HCT116 (cell line): Measurements from ENCODE around the gene CTNNA2.

Source experiments
- ATF3 ChIP-seq: IDR thresholded peaks from 2 replicates; pipeline ENCODE4 v1.6.1; 2012
- CBX3 ChIP-seq: IDR thresholded peaks from 2 replicates; pipeline ENCODE4 v1.6.1; 2012; ENCODE audit warnings: low read depth
- EZH2 ChIP-seq: fragments of 200-600 bp; sonication (generic); IDR thresholded peaks from 2 replicates; pipeline ENCODE4 v1.6.1; 2017; ENCODE audit warnings: antibody characterized with exemption, mixed run types
- EZH2phosphoT487 ChIP-seq: fragments of 200-600 bp; IDR thresholded peaks from 2 replicates; pipeline ENCODE4 v1.6.1; 2018; ENCODE audit warnings: antibody characterized with exemption, borderline replicate concordance
- POLR2A ChIP-seq: IDR thresholded peaks from 2 replicates; pipeline ENCODE4 v1.7.0; 2011; ENCODE audit warnings: borderline replicate concordance; ENCODE audit not compliant: insufficient read depth, insufficient read length; ENCODE audit errors: extremely low read depth
- POLR2AphosphoS5 ChIP-seq: IDR thresholded peaks from 2 replicates; pipeline ENCODE4 v1.6.1; 2011; ENCODE audit warnings: mild to moderate bottlenecking, low read depth, low read length, moderate library complexity
- SP1 ChIP-seq: IDR thresholded peaks from 2 replicates; pipeline ENCODE4 v1.6.1; 2012; ENCODE audit warnings: low read depth
- ZBTB33 ChIP-seq: IDR thresholded peaks from 2 replicates; pipeline ENCODE4 v1.6.1; 2011; ENCODE audit warnings: mild to moderate bottlenecking, low read length, moderate library complexity; ENCODE audit not compliant: insufficient replicate concordance; ENCODE audit errors: extremely low read depth
- ZNF274 ChIP-seq: fragments of 200-500 bp; sonication (Bioruptor generic); IDR thresholded peaks from 2 replicates; pipeline ENCODE4 v1.6.1; 2014; ENCODE audit warnings: mild to moderate bottlenecking, low read depth, low read length, inconsistent platforms
- TF ChIP-seq, protein P1 (sequence below), 3 experiments: fragments of 200-600 bp in 1 of 3; sonication (generic) in 1 of 3; IDR thresholded peaks in 2 of 3; conservative IDR thresholded peaks in 1 of 3; 2 replicates each; pipeline ENCODE4 v1.5.1; 2012 to 2017; ENCODE audit warnings: low read depth in 2 of 3, low read length in 2 of 3, antibody characterized with exemption in 1 of 3, borderline replicate concordance in 1 of 3, control low read depth in 1 of 3, mild to moderate bottlenecking in 1 of 3, mixed read lengths in 1 of 3, mixed run types in 1 of 3, moderate library complexity in 1 of 3; ENCODE audit not compliant: insufficient read depth in 1 of 3
- TF ChIP-seq, protein P2 (sequence below): IDR thresholded peaks from 2 replicates; pipeline ENCODE4 v1.6.1; 2012; ENCODE audit warnings: low read depth

- TF ChIP-seq, protein P1, sequence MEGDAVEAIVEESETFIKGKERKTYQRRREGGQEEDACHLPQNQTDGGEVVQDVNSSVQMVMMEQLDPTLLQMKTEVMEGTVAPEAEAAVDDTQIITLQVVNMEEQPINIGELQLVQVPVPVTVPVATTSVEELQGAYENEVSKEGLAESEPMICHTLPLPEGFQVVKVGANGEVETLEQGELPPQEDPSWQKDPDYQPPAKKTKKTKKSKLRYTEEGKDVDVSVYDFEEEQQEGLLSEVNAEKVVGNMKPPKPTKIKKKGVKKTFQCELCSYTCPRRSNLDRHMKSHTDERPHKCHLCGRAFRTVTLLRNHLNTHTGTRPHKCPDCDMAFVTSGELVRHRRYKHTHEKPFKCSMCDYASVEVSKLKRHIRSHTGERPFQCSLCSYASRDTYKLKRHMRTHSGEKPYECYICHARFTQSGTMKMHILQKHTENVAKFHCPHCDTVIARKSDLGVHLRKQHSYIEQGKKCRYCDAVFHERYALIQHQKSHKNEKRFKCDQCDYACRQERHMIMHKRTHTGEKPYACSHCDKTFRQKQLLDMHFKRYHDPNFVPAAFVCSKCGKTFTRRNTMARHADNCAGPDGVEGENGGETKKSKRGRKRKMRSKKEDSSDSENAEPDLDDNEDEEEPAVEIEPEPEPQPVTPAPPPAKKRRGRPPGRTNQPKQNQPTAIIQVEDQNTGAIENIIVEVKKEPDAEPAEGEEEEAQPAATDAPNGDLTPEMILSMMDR (IDR thresholded peaks at IDR 0.05 in 2 of 3, conservative IDR thresholded peaks at IDR 0.05 in 1 of 3; ENCODE audit: borderline replicate concordance in 1 of 3, insufficient read depth in 1 of 3, low read depth in 2 of 3, low read length in 2 of 3) = no peak
- TF ChIP-seq, protein P2, sequence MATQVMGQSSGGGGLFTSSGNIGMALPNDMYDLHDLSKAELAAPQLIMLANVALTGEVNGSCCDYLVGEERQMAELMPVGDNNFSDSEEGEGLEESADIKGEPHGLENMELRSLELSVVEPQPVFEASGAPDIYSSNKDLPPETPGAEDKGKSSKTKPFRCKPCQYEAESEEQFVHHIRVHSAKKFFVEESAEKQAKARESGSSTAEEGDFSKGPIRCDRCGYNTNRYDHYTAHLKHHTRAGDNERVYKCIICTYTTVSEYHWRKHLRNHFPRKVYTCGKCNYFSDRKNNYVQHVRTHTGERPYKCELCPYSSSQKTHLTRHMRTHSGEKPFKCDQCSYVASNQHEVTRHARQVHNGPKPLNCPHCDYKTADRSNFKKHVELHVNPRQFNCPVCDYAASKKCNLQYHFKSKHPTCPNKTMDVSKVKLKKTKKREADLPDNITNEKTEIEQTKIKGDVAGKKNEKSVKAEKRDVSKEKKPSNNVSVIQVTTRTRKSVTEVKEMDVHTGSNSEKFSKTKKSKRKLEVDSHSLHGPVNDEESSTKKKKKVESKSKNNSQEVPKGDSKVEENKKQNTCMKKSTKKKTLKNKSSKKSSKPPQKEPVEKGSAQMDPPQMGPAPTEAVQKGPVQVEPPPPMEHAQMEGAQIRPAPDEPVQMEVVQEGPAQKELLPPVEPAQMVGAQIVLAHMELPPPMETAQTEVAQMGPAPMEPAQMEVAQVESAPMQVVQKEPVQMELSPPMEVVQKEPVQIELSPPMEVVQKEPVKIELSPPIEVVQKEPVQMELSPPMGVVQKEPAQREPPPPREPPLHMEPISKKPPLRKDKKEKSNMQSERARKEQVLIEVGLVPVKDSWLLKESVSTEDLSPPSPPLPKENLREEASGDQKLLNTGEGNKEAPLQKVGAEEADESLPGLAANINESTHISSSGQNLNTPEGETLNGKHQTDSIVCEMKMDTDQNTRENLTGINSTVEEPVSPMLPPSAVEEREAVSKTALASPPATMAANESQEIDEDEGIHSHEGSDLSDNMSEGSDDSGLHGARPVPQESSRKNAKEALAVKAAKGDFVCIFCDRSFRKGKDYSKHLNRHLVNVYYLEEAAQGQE = no peak
- TF ChIP-seq POLR2A = no peak
- no peak for TF ChIP-seq POLR2AphosphoS5
- TF ChIP-seq EZH2 = no peak
- TF ChIP-seq ATF3 = no peak
- TF ChIP-seq ZBTB33 = no peak
- TF ChIP-seq ZNF274 = no peak
- TF ChIP-seq CBX3 = no peak
- TF ChIP-seq SP1 = no peak
- no peak for TF ChIP-seq EZH2phosphoT487
Measured at GRCh38 chr2:80519121-80519643, 1006.3 kb downstream of the CTNNA2 start.
